CD4-positive, alpha-beta memory T cell (primary cell): ENCODE results near the gene EGFLAM. TPM values are rescaled to one million over a fixed set of nuclear protein-coding genes. Genes with fewer than 3 reads are reported as not detected.

Experiments
- CTCF ChIA-PET: fragments of 350-600 bp; sonication (Branson Sonifier 250); formaldehyde crosslinking; loops from one replicate; lab custom pipeline; 2021; ENCODE audit warnings: inconsistent platforms; ENCODE audit not compliant: partially characterized antibody; lab: Charles Lee
- POLR2A ChIA-PET: fragments of 350-600 bp; sonication (Branson Sonifier 250); formaldehyde crosslinking; loops from one replicate; lab custom pipeline; 2021; ENCODE audit not compliant: partially characterized antibody; lab: Charles Lee
- DNase-seq, 5 donors: peaks; one replicate each; pipeline versions ENCODE4 v3.0.0 to v3.0.0-alpha.2; 2020 to 2022; ENCODE audit warnings: mixed read lengths in 1 of 5
- H3K27ac ChIP-seq: one replicate; pipeline ENCODE4 v1.7.0; 2013; ENCODE audit warnings: low read depth, low read length
- H3K27me3 ChIP-seq: 2 replicates; pipeline ENCODE4 v1.7.0; 2013; ENCODE audit warnings: mild to moderate bottlenecking, low read length, moderate library complexity; ENCODE audit not compliant: insufficient read depth
- H3K36me3 ChIP-seq: 2 replicates; pipeline ENCODE4 v1.7.0; 2013; ENCODE audit warnings: mild to moderate bottlenecking, low read length, moderate library complexity; ENCODE audit not compliant: insufficient read depth
- H3K4me1 ChIP-seq: 2 replicates; pipeline ENCODE4 v1.7.0; 2013; ENCODE audit warnings: mild to moderate bottlenecking, low read length, moderate library complexity; ENCODE audit not compliant: insufficient read depth
- H3K4me3 ChIP-seq, 2 donors: one replicate each; pipeline ENCODE4 v1.7.0; 2013; ENCODE audit warnings: low read length in 2 of 2, mild to moderate bottlenecking in 1 of 2
- H3K9me3 ChIP-seq, 2 donors: one replicate each; pipeline ENCODE4 v1.7.0; 2013; ENCODE audit warnings: low read length in 2 of 2, control low read depth in 1 of 2; ENCODE audit not compliant: control insufficient read depth in 1 of 2
- H3K27ac Mint-ChIP-seq, 7 donors: one replicate each; pipeline ENCODE4 v1.8.0; 2020 to 2021; ENCODE audit warnings: mixed read lengths in 7 of 7, mild to moderate bottlenecking in 6 of 7, inconsistent platforms in 3 of 7, moderate library complexity in 3 of 7
- H3K27me3 Mint-ChIP-seq, 2 donors: one replicate each; pipeline ENCODE4 v1.8.0; 2020 to 2021; ENCODE audit warnings: mixed read lengths in 2 of 2
- H3K36me3 Mint-ChIP-seq, 2 donors: one replicate each; pipeline ENCODE4 v1.8.0; 2020 to 2021; ENCODE audit warnings: mixed read lengths in 2 of 2, inconsistent platforms in 1 of 2, mild to moderate bottlenecking in 1 of 2
- H3K4me1 Mint-ChIP-seq, 4 donors: one replicate each; pipeline ENCODE4 v1.8.0; 2020 to 2021; ENCODE audit warnings: mixed read lengths in 4 of 4, mild to moderate bottlenecking in 1 of 4
- H3K4me3 Mint-ChIP-seq, 8 donors: one replicate each; pipeline ENCODE4 v1.8.0; 2020 to 2021; ENCODE audit warnings: mixed read lengths in 8 of 8, mild to moderate bottlenecking in 7 of 8, moderate library complexity in 6 of 8, inconsistent platforms in 3 of 8
- H3K9me3 Mint-ChIP-seq, 8 donors: one replicate each; pipeline ENCODE4 v1.8.0; 2020 to 2021; ENCODE audit warnings: mixed read lengths in 8 of 8, mild to moderate bottlenecking in 5 of 8, inconsistent platforms in 3 of 8, moderate library complexity in 1 of 8
- intact Hi-C: fragments of 100-400 bp; cut with micrococcal nuclease; formaldehyde crosslinking; loops from one replicate; pipeline ENCODE4 v1.15.1; 2023
- polyA plus RNA-seq, 2 donors: library from polyadenylated mRNA; unstranded; fragments of 300-500 nt; fragmentation: Illumina TruSeq; gene quantifications; one replicate each; pipeline ENCODE4 v1.2.3, GENCODE V29; 2021
- total RNA-seq, 2 experiments: library from RNA; stranded (reverse); gene quantifications; one replicate each; pipeline ENCODE4 v1.2.3, GENCODE V29; 2021

Gene EGFLAM
- total and polyA plus RNA-seq, 4 experiments from 2014 or later = not detected

DNA sequence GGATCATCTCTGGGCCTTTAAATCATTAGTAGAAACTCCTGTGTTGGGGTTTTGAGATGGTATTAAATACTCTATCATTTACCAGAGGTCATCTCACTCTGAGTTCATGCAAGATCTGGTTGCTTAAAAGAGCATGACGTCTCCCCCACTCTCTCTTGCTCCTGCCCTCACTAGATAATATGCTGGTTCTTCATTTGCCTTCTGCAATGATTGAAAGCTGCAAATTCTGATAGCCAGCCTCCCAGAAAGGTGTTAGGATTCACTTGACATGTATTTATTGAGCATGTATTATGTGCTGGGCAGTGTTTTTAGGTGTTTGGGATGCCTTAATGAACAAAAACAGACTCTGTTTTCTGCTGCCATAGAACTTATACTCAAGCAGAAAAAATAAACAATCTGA is 41.2 kb downstream of the EGFLAM start:
- ChIA-PET CTCF (no interaction called here), POLR2A (no interaction called here)
- H3K4me1 Mint-ChIP-seq = no peaks in the 10 kb centered on the region
- no peak overlapping the region for H3K4me3 Mint-ChIP-seq
- Histone ChIP-seq H3K9me3 (no peaks in the 10 kb centered on the region), H3K4me3 (no peak overlapping the region), H3K27me3 (no peaks in the 10 kb centered on the region), H3K36me3 (no peaks in the 10 kb centered on the region), H3K27ac (no peak overlapping the region), H3K4me1 (no peaks in the 10 kb centered on the region)
- peaks cover 0 to 5% of the 10 kb centered on the region in 2 donors for H3K27me3 Mint-ChIP-seq
- H3K9me3 Mint-ChIP-seq = peaks cover 2 to 31% (median 17%) of the 10 kb centered on the region in 8 donors
- intact Hi-C loops = no loop called here
- DNase-seq = no peak
- no peak overlapping the region for H3K27ac Mint-ChIP-seq
- H3K36me3 Mint-ChIP-seq = no peaks in the 10 kb centered on the region

DNA sequence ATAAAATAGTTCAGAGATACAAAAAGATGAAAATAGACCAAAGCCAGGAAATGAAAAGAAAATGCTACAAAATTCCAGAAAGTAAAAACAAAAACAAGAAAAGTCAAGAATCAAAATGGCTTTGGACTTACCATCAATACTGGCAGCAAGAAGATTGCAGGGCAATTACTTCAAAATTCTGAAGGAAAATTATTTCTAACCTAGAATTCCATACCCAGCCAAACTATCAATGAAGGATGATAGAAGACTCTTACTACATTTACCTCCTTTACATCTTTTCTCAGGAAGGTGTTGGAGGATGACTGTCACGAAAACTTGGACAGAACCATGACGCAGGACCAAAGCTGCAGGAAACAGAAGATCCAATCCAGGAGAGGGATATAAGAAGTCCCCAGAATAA is 46.8 kb downstream of the EGFLAM start:
- ChIA-PET CTCF (no interaction called here), POLR2A (no interaction called here)
- intact Hi-C loops = no loop called here
- Histone ChIP-seq H3K4me1 (no peaks in the 10 kb centered on the region), H3K36me3 (no peaks in the 10 kb centered on the region), H3K27me3 (no peaks in the 10 kb centered on the region), H3K9me3 (no peaks in the 10 kb centered on the region), H3K27ac (no peak overlapping the region), H3K4me3 (no peak overlapping the region)
- H3K9me3 Mint-ChIP-seq = peaks cover 2 to 60% (median 33%) of the 10 kb centered on the region in 8 donors
- no peaks in the 10 kb centered on the region for H3K36me3 Mint-ChIP-seq
- no peaks in the 10 kb centered on the region for H3K27me3 Mint-ChIP-seq
- no peak for DNase-seq
- peak overlapping the region in 1 of 7 donors; percentile 36 for H3K27ac Mint-ChIP-seq
- no peak overlapping the region for H3K4me3 Mint-ChIP-seq
- H3K4me1 Mint-ChIP-seq = no peaks in the 10 kb centered on the region

- no peaks in the 10 kb centered on the region for H3K36me3 ChIP-seq
- H3K27ac ChIP-seq = no peak overlapping the region
- ChIA-PET POLR2A (no interaction called here), CTCF (no interaction called here)
- Mint-ChIP-seq H3K27me3 (no peaks in the 10 kb centered on the region), H3K4me1 (no peaks in the 10 kb centered on the region), H3K4me3 (no peak overlapping the region), H3K27ac (no peak overlapping the region), H3K36me3 (no peaks in the 10 kb centered on the region), H3K9me3 (peaks cover 5 to 46% (median 25%) of the 10 kb centered on the region in 8 donors)
- no peak overlapping the region for H3K4me3 ChIP-seq
- intact Hi-C loops = no loop called here
- H3K27me3 ChIP-seq = no peaks in the 10 kb centered on the region
- H3K4me1 ChIP-seq = no peaks in the 10 kb centered on the region
- no peak for DNase-seq
- no peaks in the 10 kb centered on the region for H3K9me3 ChIP-seq
Measured at GRCh38 chr5:38307845-38308244, 49.5 kb downstream of the EGFLAM start.

DNA sequence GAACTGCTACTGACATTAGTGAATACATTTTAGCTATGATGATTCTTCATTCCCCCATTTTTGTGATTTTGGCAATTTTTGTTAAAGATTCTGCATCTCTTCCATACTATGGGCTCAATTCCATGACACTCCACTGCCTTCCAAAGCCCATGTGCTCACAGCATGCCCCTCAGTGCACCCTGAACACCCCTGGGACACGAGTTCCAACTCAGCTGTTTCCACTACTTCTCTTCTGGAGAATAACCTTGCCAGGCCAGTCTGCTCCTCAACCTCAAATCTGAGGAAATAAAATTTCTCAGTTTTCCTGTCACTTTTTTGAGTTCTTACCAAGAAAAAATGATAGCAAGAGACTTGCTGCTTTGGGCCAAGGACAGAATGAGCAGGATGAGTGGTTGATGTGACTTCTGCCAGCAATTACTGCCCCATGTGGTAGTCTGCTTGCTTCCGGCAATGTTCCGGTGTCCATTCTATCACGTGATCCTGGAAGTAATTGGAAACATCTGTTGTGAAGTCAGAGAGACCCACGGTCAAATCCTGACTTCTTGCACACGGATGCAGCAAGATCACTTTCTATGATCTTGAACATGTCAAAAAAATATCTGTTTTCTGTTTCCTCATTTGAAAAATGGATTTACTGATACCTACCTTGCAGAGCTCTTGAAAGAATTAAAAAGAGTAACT is 58.3 kb downstream of the EGFLAM start:
- H3K36me3 ChIP-seq = no peaks in the 10 kb centered on the region
- Mint-ChIP-seq H3K4me3 (no peak overlapping the region), H3K4me1 (no peaks in the 10 kb centered on the region), H3K27ac (no peak overlapping the region), H3K9me3 (peaks cover 0 to 4% (median under 1%) of the 10 kb centered on the region in 8 donors), H3K36me3 (no peaks in the 10 kb centered on the region), H3K27me3 (peaks cover 4 to 8% of the 10 kb centered on the region in 2 donors)
- POLR2A ChIA-PET = no interaction called here
- no peaks in the 10 kb centered on the region for H3K27me3 ChIP-seq
- intact Hi-C loops = no loop called here
- H3K9me3 ChIP-seq = no peaks in the 10 kb centered on the region
- no peak overlapping the region for H3K27ac ChIP-seq
- H3K4me3 ChIP-seq = no peak overlapping the region
- CTCF ChIA-PET = no interaction called here
- DNase-seq = no peak
- no peaks in the 10 kb centered on the region for H3K4me1 ChIP-seq

DNA sequence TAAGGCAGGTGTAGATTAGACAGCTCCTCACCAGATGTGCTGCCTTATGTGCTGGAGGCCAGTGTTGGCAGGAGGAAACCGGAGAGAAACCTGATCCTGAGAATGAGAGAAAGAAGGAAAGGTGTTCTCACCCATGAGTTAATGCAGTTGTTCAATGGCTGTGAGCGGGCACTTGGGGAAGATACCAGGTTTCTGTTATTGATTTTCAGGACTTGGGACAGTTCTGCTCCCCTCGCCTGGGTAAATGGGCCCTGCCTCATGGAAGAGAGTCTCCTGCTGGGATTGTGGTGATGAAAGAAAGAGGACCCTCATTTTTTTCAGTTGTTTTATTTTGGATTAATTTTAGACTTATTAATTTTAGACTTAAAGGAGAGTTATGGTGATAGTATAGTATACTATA is 59.5 kb downstream of the EGFLAM start:
- intact Hi-C loops = no loop called here
- POLR2A ChIA-PET = no interaction called here
- H3K4me3 Mint-ChIP-seq = no peak overlapping the region
- Histone ChIP-seq H3K4me3 (no peak overlapping the region), H3K27ac (no peak overlapping the region), H3K36me3 (no peaks in the 10 kb centered on the region), H3K4me1 (no peaks in the 10 kb centered on the region), H3K9me3 (no peaks in the 10 kb centered on the region), H3K27me3 (no peaks in the 10 kb centered on the region)
- peaks cover 4 to 8% of the 10 kb centered on the region in 2 donors for H3K27me3 Mint-ChIP-seq
- CTCF ChIA-PET = no interaction called here
- no peaks in the 10 kb centered on the region for H3K36me3 Mint-ChIP-seq
- H3K27ac Mint-ChIP-seq = no peak overlapping the region
- no peaks in the 10 kb centered on the region for H3K4me1 Mint-ChIP-seq
- peaks cover 0 to 4% (median under 1%) of the 10 kb centered on the region in 8 donors for H3K9me3 Mint-ChIP-seq
- no peak for DNase-seq

GRCh38 chr5:38319491-38319890 is 61.1 kb downstream of the EGFLAM start:
- no peaks in the 10 kb centered on the region for H3K4me1 ChIP-seq
- no peak overlapping the region for H3K4me3 ChIP-seq
- H3K36me3 ChIP-seq = no peaks in the 10 kb centered on the region
- Mint-ChIP-seq H3K4me1 (no peaks in the 10 kb centered on the region), H3K27me3 (peaks cover 4 to 14% of the 10 kb centered on the region in 2 donors), H3K36me3 (no peaks in the 10 kb centered on the region), H3K9me3 (peaks cover 0 to 4% (median 3%) of the 10 kb centered on the region in 8 donors), H3K4me3 (no peak overlapping the region), H3K27ac (no peak overlapping the region)
- DNase-seq = no peak
- no peaks in the 10 kb centered on the region for H3K9me3 ChIP-seq
- ChIA-PET POLR2A (no interaction called here), CTCF (no interaction called here)
- intact Hi-C loops = no loop called here
- no peaks in the 10 kb centered on the region for H3K27me3 ChIP-seq
- H3K27ac ChIP-seq = no peak overlapping the region

DNA sequence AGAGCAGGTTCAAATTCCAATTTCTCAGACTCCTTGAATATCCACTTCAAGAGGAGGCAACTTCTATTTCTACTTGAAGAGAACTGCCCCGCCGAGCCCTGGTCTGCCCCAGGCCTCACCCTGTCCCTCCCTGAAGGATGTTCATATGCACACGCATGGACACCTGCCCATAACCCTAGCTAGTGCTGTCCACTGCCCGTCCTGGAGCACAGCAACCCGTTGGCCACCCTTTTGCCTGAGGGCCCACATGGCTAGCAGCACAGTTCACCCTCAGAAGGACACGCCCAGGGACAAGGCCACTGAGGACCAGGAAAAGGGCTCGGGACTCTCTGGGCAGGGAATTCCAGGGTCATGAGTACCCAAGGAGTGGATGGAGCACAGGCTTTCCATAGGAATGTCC is 63.6 kb downstream of the EGFLAM start:
- Histone ChIP-seq H3K27me3 (no peaks in the 10 kb centered on the region), H3K27ac (no peak overlapping the region), H3K4me1 (no peaks in the 10 kb centered on the region), H3K9me3 (no peaks in the 10 kb centered on the region), H3K4me3 (no peak overlapping the region), H3K36me3 (no peaks in the 10 kb centered on the region)
- Mint-ChIP-seq H3K27me3 (peaks cover 4 to 10% of the 10 kb centered on the region in 2 donors), H3K9me3 (peaks cover 0 to 4% (median 2%) of the 10 kb centered on the region in 8 donors), H3K27ac (no peak overlapping the region), H3K4me1 (no peaks in the 10 kb centered on the region), H3K36me3 (no peaks in the 10 kb centered on the region), H3K4me3 (no peak overlapping the region)
- CTCF ChIA-PET = no interaction called here
- intact Hi-C loops = no loop called here
- DNase-seq = no peak
- POLR2A ChIA-PET = no interaction called here
